Activated CD8-positive, alpha-beta memory T cell treated with anti-CD3 and anti-CD28 coated beads, Interleukin-2, amount 50 U/mL, for 4 hours (primary cell): Measurements from ENCODE around the gene CDSN.

Experiments
- DNase-seq: peaks from one replicate; pipeline ENCODE4 v3.0.0-alpha.2; 2020

Gene CDSN

GRCh38 chr6:31144296-31144969 is 24.2 kb upstream of the CDSN start:
- DNase-seq: no peak

GRCh38 chr6:31143148-31143547 is 22.9 kb upstream of the CDSN start:
- no peak for DNase-seq

GRCh38 chr6:31142361-31142761 is 22.1 kb upstream of the CDSN start:
- DNase-seq: no peak

GRCh38 chr6:31140643-31141042 is 20.4 kb upstream of the CDSN start:
- DNase-seq: no peak

GRCh38 chr6:31139599-31139998 is 19.4 kb upstream of the CDSN start:
- no peak for DNase-seq

- DNase-seq: no peak
Measured at GRCh38 chr6:31138982-31139381, 18.7 kb upstream of the CDSN start, which contains the start of gene PSORS1C2. Gene PSORS1C2, minus strand, starts transcription at chr6:31139066. Its CDS starts 40 bp downstream, at chr6:31139026.

GRCh38 chr6:31135710-31136109 is 15.5 kb upstream of the CDSN start:
- no peak for DNase-seq

GRCh38 chr6:31132806-31133205 is 12.6 kb upstream of the CDSN start:
- no peak for DNase-seq

- DNase-seq: no peak
Measured at GRCh38 chr6:31131595-31131994, 11.3 kb upstream of the CDSN start.

GRCh38 chr6:31130751-31131150 is 10.5 kb upstream of the CDSN start:
- no peak for DNase-seq

GRCh38 chr6:31129130-31129529 is 8.9 kb upstream of the CDSN start:
- DNase-seq: no peak

- peak; percentile 81 for DNase-seq
Measured at GRCh38 chr6:31128093-31128676, 7.9 kb upstream of the CDSN start.

GRCh38 chr6:31126396-31127175 is 6.3 kb upstream of the CDSN start:
- DNase-seq: no peak

GRCh38 chr6:31125586-31126363 is 5.5 kb upstream of the CDSN start:
- no peak for DNase-seq

- no peak for DNase-seq
Measured at GRCh38 chr6:31125162-31125561, 4.9 kb upstream of the CDSN start.

- no peak for DNase-seq
Measured at GRCh38 chr6:31122791-31123706, 2.8 kb upstream of the CDSN start.

- no peak for DNase-seq
Measured at GRCh38 chr6:31121131-31121790, 1.0 kb upstream of the CDSN start.

GRCh38 chr6:31118178-31118577 is 2.1 kb downstream of the CDSN start:
- no peak for DNase-seq

- DNase-seq: no peak
Measured at GRCh38 chr6:31116661-31117385, 3.4 kb downstream of the CDSN start.

GRCh38 chr6:31115941-31116560 is 4.2 kb downstream of the CDSN start:
- no peak for DNase-seq
